NCI-H526 treated with DMSO at 0.1 percent for 48 hours (cell line): ENCODE data around the gene WAPL.

Experiments
- DNase-seq: peaks from one replicate; lab custom pipeline; 2025; lab: John Stamatoyannopoulos, UW

WAPL gene

GRCh38 chr10:86461963-86462804, 59.4 kb downstream of the WAPL start:
- no peak for DNase-seq

- DNase-seq = no peak
Measured at GRCh38 chr10:86451604-86451960, 70.0 kb downstream of the WAPL start.

- DNase-seq = no peak
Measured at GRCh38 chr10:86450806-86451603, 70.6 kb downstream of the WAPL start.

GRCh38 chr10:86449926-86450558, 71.5 kb downstream of the WAPL start:
- no peak for DNase-seq

GRCh38 chr10:86447432-86447831, 74.2 kb downstream of the WAPL start:
- DNase-seq = no peak

- DNase-seq = no peak
Measured at GRCh38 chr10:86446987-86447386, 74.6 kb downstream of the WAPL start.

- DNase-seq = no peak
Measured at GRCh38 chr10:86446440-86446839, 75.2 kb downstream of the WAPL start.

GRCh38 chr10:86443936-86444335, 77.7 kb downstream of the WAPL start:
- DNase-seq = no peak

GRCh38 chr10:86443069-86443468, 78.5 kb downstream of the WAPL start:
- no peak for DNase-seq

GRCh38 chr10:86440874-86441843, 80.4 kb downstream of the WAPL start:
- DNase-seq = no peak

- no peak for DNase-seq
Measured at GRCh38 chr10:86439544-86439943, 82.0 kb downstream of the WAPL start.

GRCh38 chr10:86438091-86438749, 83.4 kb downstream of the WAPL start:
- no peak for DNase-seq

- DNase-seq = no peak
Measured at GRCh38 chr10:86437447-86437846, 84.1 kb downstream of the WAPL start.

- no peak for DNase-seq
Measured at GRCh38 chr10:86436963-86437362, 84.6 kb downstream of the WAPL start.

GRCh38 chr10:86434656-86435055, 86.9 kb downstream of the WAPL start:
- DNase-seq = no peak

- DNase-seq = no peak
Measured at GRCh38 chr10:86423739-86424138, 97.9 kb downstream of the WAPL start.

GRCh38 chr10:86419101-86419500, 102.5 kb downstream of the WAPL start:
- DNase-seq = no peak

GRCh38 chr10:86415583-86415982, 106.0 kb downstream of the WAPL start:
- no peak for DNase-seq

GRCh38 chr10:86415116-86415515, 106.5 kb downstream of the WAPL start:
- DNase-seq = no peak

- no peak for DNase-seq
Measured at GRCh38 chr10:86413046-86413728, 108.4 kb downstream of the WAPL start.
